ENCODE data around the gene GAK.
A peak's percentile ranks its signal among the peaks of the same experiment; 100 is the strongest.

Gene GAK

GRCh38 chr4:827209-828081, 104.7 kb downstream of the GAK start:
- no peak for DNase-seq

- no peak for DNase-seq
Observed at GRCh38 chr4:826508-827208, 105.5 kb downstream of the GAK start.

- DNase-seq = no peak
Observed at GRCh38 chr4:825971-826330, 106.2 kb downstream of the GAK start, which contains the start of gene CPLX1. TSS of gene CPLX1 (minus strand) at chr4:826129. CDS start at chr4:824522, 1,607 bp downstream.

- peak; percentile 23 for DNase-seq
Observed at GRCh38 chr4:825063-825970, 106.8 kb downstream of the GAK start.

GRCh38 chr4:824461-825062, 107.6 kb downstream of the GAK start:
- DNase-seq = no peak

- DNase-seq = no peak
Observed at GRCh38 chr4:823761-824460, 108.2 kb downstream of the GAK start.

- DNase-seq = no peak
Observed at GRCh38 chr4:823176-823760, 108.8 kb downstream of the GAK start.

GRCh38 chr4:822361-823175, 109.5 kb downstream of the GAK start:
- DNase-seq = no peak

GRCh38 chr4:821631-822030, 110.5 kb downstream of the GAK start:
- no peak for DNase-seq

- no peak for DNase-seq
Observed at GRCh38 chr4:821181-821591, 110.9 kb downstream of the GAK start.

- no peak for DNase-seq
Observed at GRCh38 chr4:820230-821172, 111.6 kb downstream of the GAK start.

- DNase-seq = no peak
Observed at GRCh38 chr4:819401-820229, 112.5 kb downstream of the GAK start.

GRCh38 chr4:818106-818921, 113.8 kb downstream of the GAK start:
- no peak for DNase-seq

GRCh38 chr4:815464-816146, 116.5 kb downstream of the GAK start:
- no peak for DNase-seq

- no peak for DNase-seq
Observed at GRCh38 chr4:814312-814850, 117.7 kb downstream of the GAK start.

GRCh38 chr4:813900-814299, 118.2 kb downstream of the GAK start:
- DNase-seq = no peak
